Measurements from ENCODE around the gene STRADB. TPM values are rescaled to one million over a fixed set of nuclear protein-coding genes. Genes with fewer than 3 reads are reported as not detected.

The STRADB gene
- 10 to 100 TPM; 25.1 to 27.9 TPM for total RNA-seq

DNA sequence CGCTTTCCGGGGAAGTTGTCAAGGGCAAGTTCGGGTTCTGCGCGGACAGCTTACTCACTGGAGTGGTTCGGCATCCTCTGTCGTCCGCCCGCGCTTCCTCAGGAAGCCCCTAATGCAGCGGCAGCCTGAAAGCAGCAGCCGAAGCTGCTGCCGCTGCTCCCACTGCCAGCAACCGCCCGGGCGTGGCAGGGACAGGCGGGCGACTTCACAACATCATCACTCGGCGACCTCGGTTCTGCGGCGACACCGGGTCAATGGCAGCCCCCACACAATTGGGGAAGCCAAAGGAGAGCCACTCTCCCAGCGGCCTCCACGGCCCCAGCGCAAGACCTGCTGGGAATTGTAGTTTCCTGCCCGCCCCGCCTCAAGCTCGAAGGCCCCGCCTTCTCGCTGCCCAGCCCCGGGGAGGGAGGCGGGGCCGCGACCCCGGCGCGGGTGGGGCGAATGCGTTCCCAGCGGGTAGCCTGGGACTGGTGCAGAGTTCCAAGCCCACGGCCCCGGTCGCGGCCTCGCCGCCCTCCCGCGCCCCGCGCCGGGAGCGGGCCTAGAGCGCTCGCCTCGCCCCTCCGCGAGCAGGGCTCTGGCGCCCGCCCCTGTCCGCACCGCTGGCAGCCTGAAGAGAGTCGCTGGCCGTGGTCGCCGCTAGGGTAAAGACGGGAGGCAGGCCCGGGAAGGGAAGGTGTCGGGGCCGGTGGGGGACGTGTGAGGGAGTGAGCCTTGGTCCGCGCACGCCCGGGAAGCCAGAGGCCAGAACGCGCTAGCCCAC lies at the start of gene STRADB, which contains the start of gene TRAK2:
Gene STRADB, plus strand, starts transcription at position 449 of the 766 bp plus-strand sequence. CDS start 3,101 bp downstream, outside the sequence.
Gene TRAK2, minus strand, starts transcription at position 167 of the 766 bp plus-strand sequence. CDS start 30,951 bp downstream, outside the sequence.
- CTCF ChIA-PET, result interaction anchor here (0.5 to 2.6 kb wide), 16 partner anchors 10 to 1880 kb away, joined by 3 to 17 read pairs (median 5); partner anchors contain the start of gene CLK1
- POLR2A ChIA-PET, result interaction anchor here (0.7 to 1.5 kb wide), 4 partner anchors 18 to 90 kb away, joined by 3 to 4 read pairs (median 3); no protein-coding TSS in a partner anchor
- DNase-seq, result peak; percentile 97
- no peaks in the 10 kb centered on the region for H3K9me3 Mint-ChIP-seq
- peak within 1 kb of the TSS; percentile 98 for H3K27ac Mint-ChIP-seq
- H3K27me3 Mint-ChIP-seq, result no peaks in the 10 kb centered on the region
- H3K36me3 Mint-ChIP-seq (ENCODE audit: low read depth), result peaks cover 24% of the 10 kb centered on the region
- peak within 1 kb of the TSS; percentile 95 for H3K4me3 Mint-ChIP-seq
- H3K4me1 Mint-ChIP-seq, result peaks cover 52% of the 10 kb centered on the region

- H3K4me3 Mint-ChIP-seq, result no peak overlapping the region
- H3K27ac Mint-ChIP-seq, result no peak overlapping the region
- H3K4me1 Mint-ChIP-seq, result peaks cover 45% of the 10 kb centered on the region
- no peak for DNase-seq
- H3K27me3 Mint-ChIP-seq, result no peaks in the 10 kb centered on the region
- ChIA-PET POLR2A (no interaction called here), CTCF (interaction anchor here (2.3 kb wide), 1 partner anchor 12 kb away, joined by 8 read pairs; no protein-coding TSS in a partner anchor)
- H3K36me3 Mint-ChIP-seq (ENCODE audit: low read depth), result peaks cover 57% of the 10 kb centered on the region
- no peaks in the 10 kb centered on the region for H3K9me3 Mint-ChIP-seq
Observed at GRCh38 chr2:201401815-201402214, 49.7 kb upstream of the STRADB start.

- Mint-ChIP-seq H3K4me1 (peaks cover 53% of the 10 kb centered on the region), H3K27me3 (no peaks in the 10 kb centered on the region)
Observed at GRCh38 chr2:201402651-201403562, 48.6 kb upstream of the STRADB start.

DNA sequence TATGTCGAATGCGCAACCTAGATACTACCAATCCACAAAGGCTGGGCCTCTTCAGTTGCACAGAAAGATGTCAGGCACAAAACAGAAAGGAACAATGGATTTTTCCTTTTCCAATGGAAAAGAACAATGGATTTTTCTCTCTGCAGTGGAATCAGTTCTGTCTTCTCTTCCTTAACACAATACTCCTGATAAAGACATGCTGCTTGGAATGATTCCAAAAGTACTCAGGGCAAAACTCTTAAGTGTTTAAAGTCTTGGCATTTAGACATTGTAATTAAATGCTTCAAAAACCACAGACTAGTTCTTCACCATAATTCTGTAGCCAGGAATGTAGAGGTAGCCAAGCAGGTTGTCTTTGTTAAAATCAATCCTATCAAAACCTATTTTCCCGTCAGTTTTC lies 47.7 kb upstream of the STRADB start:
- Mint-ChIP-seq H3K27ac (no peak overlapping the region), H3K9me3 (no peaks in the 10 kb centered on the region), H3K27me3 (no peaks in the 10 kb centered on the region), H3K4me1 (peaks cover 56% of the 10 kb centered on the region), H3K4me3 (no peak overlapping the region), H3K36me3 (ENCODE audit: low read depth) (peaks cover 50% of the 10 kb centered on the region)
- CTCF ChIA-PET, result no interaction called here
- DNase-seq, result no peak
- POLR2A ChIA-PET, result no interaction called here

More at GRCh38 chr2:201402651-201403562, 48.6 kb upstream of the STRADB start:
- DNase-seq, result no peak
- CTCF ChIA-PET, result interaction anchor here (2.3 kb wide), 1 partner anchor 13 kb away, joined by 8 read pairs; no protein-coding TSS in a partner anchor
- Mint-ChIP-seq H3K4me3 (no peak overlapping the region), H3K9me3 (no peaks in the 10 kb centered on the region), H3K27ac (no peak overlapping the region), H3K36me3 (ENCODE audit: low read depth) (peaks cover 54% of the 10 kb centered on the region)
- POLR2A ChIA-PET, result no interaction called here

GRCh38 chr2:201404699-201405280 lies 46.8 kb upstream of the STRADB start:
- H3K36me3 Mint-ChIP-seq (ENCODE audit: low read depth), result peaks cover 41% of the 10 kb centered on the region
- H3K27me3 Mint-ChIP-seq, result no peaks in the 10 kb centered on the region
- ChIA-PET CTCF (no interaction called here), POLR2A (no interaction called here)
- peaks cover 58% of the 10 kb centered on the region for H3K4me1 Mint-ChIP-seq
- no peak overlapping the region for H3K4me3 Mint-ChIP-seq
- H3K9me3 Mint-ChIP-seq, result no peaks in the 10 kb centered on the region
- H3K27ac Mint-ChIP-seq, result peak overlapping the region; percentile 39
- peak; percentile 13 for DNase-seq

DNA sequence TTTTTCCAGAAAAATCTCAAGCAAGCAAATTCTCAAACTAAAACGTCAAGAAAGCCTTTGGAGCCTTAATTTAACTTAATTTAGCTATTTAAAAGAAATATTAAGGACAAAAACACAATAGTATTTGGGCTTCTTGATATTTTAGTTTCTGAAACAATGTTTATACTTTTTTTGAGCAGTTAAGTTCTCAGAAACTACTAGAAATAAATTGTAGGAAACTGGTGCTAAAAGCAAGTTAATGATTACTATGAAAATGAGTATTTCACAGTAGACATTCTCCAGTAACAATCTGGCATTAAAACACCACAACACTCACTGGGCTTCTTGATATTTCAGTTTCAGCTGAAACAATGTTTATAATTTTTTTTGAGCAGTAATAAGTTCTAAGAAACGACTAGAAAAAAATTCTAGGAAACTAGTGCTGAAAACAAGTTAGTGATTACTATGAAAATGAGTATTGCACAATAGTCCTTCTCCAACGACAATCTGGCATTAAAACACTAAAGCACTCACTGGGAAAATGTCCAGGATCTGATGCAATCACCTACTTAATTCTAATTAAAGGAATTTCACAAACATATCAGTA lies 45.4 kb upstream of the STRADB start:
- H3K9me3 Mint-ChIP-seq, result peaks cover under 1% of the 10 kb centered on the region
- ChIA-PET POLR2A (no interaction called here), CTCF (interaction anchor here (1.2 kb wide), 1 partner anchor 174 kb away, joined by 6 read pairs; no protein-coding TSS in a partner anchor)
- no peaks in the 10 kb centered on the region for H3K27me3 Mint-ChIP-seq
- H3K27ac Mint-ChIP-seq, result peak overlapping the region; percentile 67
- H3K36me3 Mint-ChIP-seq (ENCODE audit: low read depth), result peaks cover 48% of the 10 kb centered on the region
- H3K4me3 Mint-ChIP-seq, result peak overlapping the region; percentile 23
- no peak for DNase-seq
- peaks cover 61% of the 10 kb centered on the region for H3K4me1 Mint-ChIP-seq

GRCh38 chr2:201407265-201407664 lies 44.3 kb upstream of the STRADB start:
- no peak overlapping the region for H3K27ac Mint-ChIP-seq
- no peak overlapping the region for H3K4me3 Mint-ChIP-seq
- H3K27me3 Mint-ChIP-seq, result no peaks in the 10 kb centered on the region
- no peak for DNase-seq
- ChIA-PET CTCF (no interaction called here), POLR2A (no interaction called here)
- H3K4me1 Mint-ChIP-seq, result peaks cover 61% of the 10 kb centered on the region
- peaks cover 59% of the 10 kb centered on the region for H3K36me3 Mint-ChIP-seq (ENCODE audit: low read depth)
- H3K9me3 Mint-ChIP-seq, result peaks cover 3% of the 10 kb centered on the region

DNA sequence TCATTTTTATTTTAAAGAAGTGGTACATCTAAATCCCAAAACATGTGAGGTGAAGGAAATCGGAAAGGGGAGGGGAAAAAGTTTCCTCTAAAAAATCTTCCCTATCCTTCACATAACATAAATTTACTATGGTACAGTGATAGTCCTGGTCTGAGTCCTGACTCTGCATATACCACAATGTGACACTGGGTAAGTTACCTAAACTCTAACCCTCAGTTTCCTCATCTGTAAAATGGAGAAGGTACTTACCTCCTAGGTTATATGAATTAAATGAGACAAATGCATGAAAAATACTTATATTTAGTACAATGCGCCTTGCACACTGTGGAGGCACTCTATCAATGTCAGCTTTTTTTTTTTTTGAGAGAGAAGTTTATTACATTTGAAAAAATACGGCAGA lies 42.6 kb upstream of the STRADB start:
- Mint-ChIP-seq H3K27ac (no peak overlapping the region), H3K9me3 (peaks cover 3% of the 10 kb centered on the region), H3K36me3 (ENCODE audit: low read depth) (peaks cover 53% of the 10 kb centered on the region), H3K4me3 (no peak overlapping the region), H3K4me1 (peaks cover 53% of the 10 kb centered on the region), H3K27me3 (no peaks in the 10 kb centered on the region)
- CTCF ChIA-PET, result no interaction called here
- POLR2A ChIA-PET, result no interaction called here
- DNase-seq, result no peak

- H3K4me1 Mint-ChIP-seq, result peaks cover 28% of the 10 kb centered on the region
- CTCF ChIA-PET, result no interaction called here
- no peak for DNase-seq
- H3K4me3 Mint-ChIP-seq, result no peak overlapping the region
- POLR2A ChIA-PET, result no interaction called here
- H3K9me3 Mint-ChIP-seq, result peaks cover 3% of the 10 kb centered on the region
- peaks cover 36% of the 10 kb centered on the region for H3K36me3 Mint-ChIP-seq (ENCODE audit: low read depth)
- H3K27ac Mint-ChIP-seq, result no peak overlapping the region
- H3K27me3 Mint-ChIP-seq, result no peaks in the 10 kb centered on the region
Observed at GRCh38 chr2:201411421-201411820, 40.1 kb upstream of the STRADB start.

DNA sequence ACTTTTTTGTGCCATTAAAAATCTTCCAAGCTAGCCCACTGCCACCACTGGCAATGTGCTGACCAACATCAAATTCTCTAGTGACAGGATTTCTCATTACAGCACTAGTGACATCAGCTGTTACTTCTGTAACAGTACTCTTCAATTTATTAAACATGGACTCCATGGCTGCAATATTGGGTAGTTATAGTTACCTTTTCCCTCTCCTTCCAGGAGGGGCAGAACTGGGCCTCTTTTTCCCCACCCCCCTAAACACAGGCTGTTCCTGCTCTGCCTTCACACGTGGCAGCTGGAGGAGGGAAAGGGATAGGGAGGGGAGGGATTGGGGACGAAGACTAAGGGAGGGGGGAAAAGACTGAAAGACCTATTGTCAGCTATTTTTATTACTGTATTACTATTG lies 38.4 kb upstream of the STRADB start:
- H3K9me3 Mint-ChIP-seq, result peaks cover 3% of the 10 kb centered on the region
- no peak for DNase-seq
- H3K4me3 Mint-ChIP-seq, result no peak overlapping the region
- H3K27ac Mint-ChIP-seq, result no peak overlapping the region
- POLR2A ChIA-PET, result no interaction called here
- H3K36me3 Mint-ChIP-seq (ENCODE audit: low read depth), result peaks cover 35% of the 10 kb centered on the region
- H3K4me1 Mint-ChIP-seq, result peaks cover 17% of the 10 kb centered on the region
- H3K27me3 Mint-ChIP-seq, result no peaks in the 10 kb centered on the region
- CTCF ChIA-PET, result no interaction called here

DNA sequence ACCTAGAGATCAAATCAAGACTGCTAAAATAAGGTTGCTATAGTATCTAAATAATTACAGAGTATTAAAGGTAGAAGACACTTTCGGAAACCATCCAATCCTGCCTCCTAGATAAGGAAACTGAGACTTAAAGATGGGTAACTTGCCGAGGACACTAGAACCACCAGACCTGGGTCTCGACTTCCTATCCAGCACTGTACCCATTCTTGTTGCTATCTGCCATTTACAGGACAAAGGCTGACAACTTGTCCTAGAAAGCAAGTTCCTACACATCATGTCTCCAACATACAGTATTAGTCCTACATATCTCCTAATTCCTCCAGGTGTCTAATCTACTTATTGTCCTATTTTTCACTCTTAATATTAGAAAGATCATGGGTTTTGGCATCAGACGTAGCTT lies 38.0 kb upstream of the STRADB start:
- H3K36me3 Mint-ChIP-seq (ENCODE audit: low read depth), result peaks cover 35% of the 10 kb centered on the region
- DNase-seq, result no peak
- no peaks in the 10 kb centered on the region for H3K27me3 Mint-ChIP-seq
- no peak overlapping the region for H3K4me3 Mint-ChIP-seq
- no peak overlapping the region for H3K27ac Mint-ChIP-seq
- ChIA-PET CTCF (interaction anchor here (1.1 kb wide), 1 partner anchor 18 kb away, joined by 3 read pairs; no protein-coding TSS in a partner anchor), POLR2A (no interaction called here)
- peaks cover 3% of the 10 kb centered on the region for H3K9me3 Mint-ChIP-seq
- H3K4me1 Mint-ChIP-seq, result peaks cover 17% of the 10 kb centered on the region

Measured in activated CD4-positive, alpha-beta T cell treated with anti-CD3 and anti-CD28 coated beads, Interleukin-2, amount 10 ng/mL, durations not matched to agents 7 days and 5 days (primary cell).